ENCODE data around the gene THSD7B.

DNA sequence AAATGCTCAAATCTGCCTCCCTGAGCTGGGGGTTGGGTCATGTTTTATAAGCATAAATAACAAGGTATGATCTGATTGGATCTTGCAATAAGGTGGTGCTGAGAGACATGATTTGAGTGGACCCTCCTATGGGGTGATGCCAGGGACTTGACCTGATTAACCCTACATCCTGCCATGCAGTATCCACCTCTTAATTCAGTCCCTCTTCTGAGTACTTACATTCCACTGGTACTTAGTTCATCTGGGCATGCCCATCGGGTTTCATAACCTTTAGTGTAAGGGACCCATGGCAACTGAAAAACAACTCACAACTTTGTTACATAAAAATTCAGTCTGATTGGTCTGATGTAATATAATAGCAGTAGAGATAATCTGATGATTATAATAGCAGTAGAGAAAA, 801.0 kb downstream of the THSD7B start:
- TF ChIP-seq, protein P1, sequence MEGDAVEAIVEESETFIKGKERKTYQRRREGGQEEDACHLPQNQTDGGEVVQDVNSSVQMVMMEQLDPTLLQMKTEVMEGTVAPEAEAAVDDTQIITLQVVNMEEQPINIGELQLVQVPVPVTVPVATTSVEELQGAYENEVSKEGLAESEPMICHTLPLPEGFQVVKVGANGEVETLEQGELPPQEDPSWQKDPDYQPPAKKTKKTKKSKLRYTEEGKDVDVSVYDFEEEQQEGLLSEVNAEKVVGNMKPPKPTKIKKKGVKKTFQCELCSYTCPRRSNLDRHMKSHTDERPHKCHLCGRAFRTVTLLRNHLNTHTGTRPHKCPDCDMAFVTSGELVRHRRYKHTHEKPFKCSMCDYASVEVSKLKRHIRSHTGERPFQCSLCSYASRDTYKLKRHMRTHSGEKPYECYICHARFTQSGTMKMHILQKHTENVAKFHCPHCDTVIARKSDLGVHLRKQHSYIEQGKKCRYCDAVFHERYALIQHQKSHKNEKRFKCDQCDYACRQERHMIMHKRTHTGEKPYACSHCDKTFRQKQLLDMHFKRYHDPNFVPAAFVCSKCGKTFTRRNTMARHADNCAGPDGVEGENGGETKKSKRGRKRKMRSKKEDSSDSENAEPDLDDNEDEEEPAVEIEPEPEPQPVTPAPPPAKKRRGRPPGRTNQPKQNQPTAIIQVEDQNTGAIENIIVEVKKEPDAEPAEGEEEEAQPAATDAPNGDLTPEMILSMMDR (IDR thresholded peaks at IDR 0.05 in 8 of 11, conservative IDR thresholded peaks at IDR 0.05 in 3 of 11) = no peak
- TF ChIP-seq POLR2AphosphoS5 (IDR thresholded peaks at IDR 0.05) = no peak
- TF ChIP-seq POLR2A (IDR thresholded peaks at IDR 0.05) = no peak

All from spleen (tissue), 7 donors.